Neuronal stem cell (in vitro differentiated cells): ENCODE data around the gene FLYWCH1.
A peak's percentile ranks its signal among the peaks of the same experiment; 100 is the strongest.

Experiments
- DNase-seq: peaks from one replicate; pipeline ENCODE4 v3.0.0-alpha.2; 2013; ENCODE audit warnings: low spot score
- H2AFZ ChIP-seq: one replicate; pipeline ENCODE4 v1.6.1; 2013; ENCODE audit warnings: mild to moderate bottlenecking, low read length, inconsistent platforms
- H2AK5ac ChIP-seq: 2 replicates; pipeline ENCODE4 v1.6.1; 2013; ENCODE audit warnings: low read depth, mild to moderate bottlenecking, inconsistent platforms, low read length, moderate library complexity, mixed read lengths
- H2BK120ac ChIP-seq: 2 replicates; pipeline ENCODE4 v1.6.1; 2013; ENCODE audit warnings: low read depth, mild to moderate bottlenecking, inconsistent platforms, low read length, moderate library complexity, mixed read lengths
- H2BK12ac ChIP-seq: one replicate; pipeline ENCODE4 v1.6.1; 2013; ENCODE audit warnings: low read length, inconsistent platforms
- H2BK15ac ChIP-seq: 2 replicates; pipeline ENCODE4 v1.6.1; 2013; ENCODE audit warnings: mild to moderate bottlenecking, low read length, inconsistent platforms, mixed read lengths
- H2BK5ac ChIP-seq: one replicate; pipeline ENCODE4 v1.6.1; 2013; ENCODE audit warnings: inconsistent platforms, mild to moderate bottlenecking, low read length, moderate library complexity
- H3K14ac ChIP-seq: one replicate; pipeline ENCODE4 v1.6.1; 2013; ENCODE audit warnings: low read length, inconsistent platforms
- H3K18ac ChIP-seq: 2 replicates; pipeline ENCODE4 v1.6.1; 2013; ENCODE audit warnings: low read length, inconsistent platforms
- H3K23ac ChIP-seq: 2 replicates; pipeline ENCODE4 v1.6.1; 2013; ENCODE audit warnings: low read depth, mild to moderate bottlenecking, mixed read lengths, low read length, inconsistent platforms; ENCODE audit not compliant: poor library complexity
- H3K27ac ChIP-seq: replicated peaks from 3 replicates; pipeline ENCODE4 v1.5.1; 2013; ENCODE audit warnings: low read length, inconsistent platforms
- H3K27me3 ChIP-seq, 3 experiments: 2 replicates each; pipeline ENCODE4 v1.6.1; 2013; ENCODE audit warnings: low read length in 3 of 3, mild to moderate bottlenecking in 2 of 3, inconsistent platforms in 1 of 3, low read depth in 1 of 3, mixed read lengths in 1 of 3, moderate library complexity in 1 of 3; ENCODE audit not compliant: control insufficient read depth in 3 of 3, insufficient read depth in 3 of 3
- H3K36me3 ChIP-seq, 2 donors: replicated peaks in 1 of 2; 2 replicates each; pipeline ENCODE4 v1.6.1; 2013; ENCODE audit warnings: low read length in 2 of 2; ENCODE audit not compliant: control insufficient read depth in 2 of 2, insufficient read depth in 2 of 2
- H3K4ac ChIP-seq: 2 replicates; pipeline ENCODE4 v1.6.1; 2013; ENCODE audit warnings: inconsistent platforms, mild to moderate bottlenecking, low read length, moderate library complexity
- H3K4me1 ChIP-seq, 2 donors: 1 replicate in 1 of 2; 2 replicates in 1 of 2; pipeline ENCODE4 v1.6.1; 2013; ENCODE audit warnings: low read length in 2 of 2, low read depth in 1 of 2; ENCODE audit not compliant: control insufficient read depth in 2 of 2, insufficient read depth in 1 of 2
- H3K4me2 ChIP-seq: one replicate; pipeline ENCODE4 v1.6.1; 2013; ENCODE audit warnings: mild to moderate bottlenecking, low read length, inconsistent platforms; ENCODE audit not compliant: insufficient read depth, poor library complexity, severe bottlenecking
- H3K4me3 ChIP-seq, 2 donors: 2 replicates each; pipeline ENCODE4 v1.5.1; 2013; ENCODE audit warnings: low read length in 2 of 2, mild to moderate bottlenecking in 2 of 2, inconsistent platforms in 1 of 2, moderate library complexity in 1 of 2
- H3K79me1 ChIP-seq: one replicate; pipeline ENCODE4 v1.6.1; 2013; ENCODE audit warnings: low read depth, mild to moderate bottlenecking, inconsistent platforms, low read length, moderate library complexity
- H3K9ac ChIP-seq: one replicate; pipeline ENCODE4 v1.6.1; 2013; ENCODE audit warnings: mild to moderate bottlenecking, low read depth, low read length, inconsistent platforms; ENCODE audit not compliant: poor library complexity
- H3K9me3 ChIP-seq, 2 donors: replicated peaks in 1 of 2; 2 replicates each; pipeline versions ENCODE3 to v1.6.1; 2013; ENCODE audit warnings: low read length in 2 of 2, mild to moderate bottlenecking in 2 of 2, inconsistent platforms in 1 of 2, low read depth in 1 of 2, mixed read lengths in 1 of 2, moderate library complexity in 1 of 2; ENCODE audit not compliant: control insufficient read depth in 2 of 2, insufficient read depth in 1 of 2
- H4K8ac ChIP-seq: one replicate; pipeline ENCODE4 v1.6.1; 2013; ENCODE audit warnings: low read depth, mild to moderate bottlenecking, inconsistent platforms, low read length, moderate library complexity
- H4K91ac ChIP-seq: one replicate; pipeline ENCODE4 v1.6.1; 2013; ENCODE audit warnings: low read length, low read depth, mild to moderate bottlenecking, inconsistent platforms; ENCODE audit not compliant: poor library complexity
- WGBS, 2 donors: extraction: QIAGEN DNeasy Blood & Tissue Kit; methylation state at CpG; one replicate each; pipeline ENCODE4 v1.1.7; 2013; ENCODE audit warnings: missing lambda C conversion rate in 2 of 2, mixed read lengths in 1 of 2; ENCODE audit not compliant: insufficient read length in 2 of 2, insufficient replicate concordance in 1 of 2; ENCODE audit errors: extremely low coverage in 2 of 2; 5-methylcytosine and 5-hydroxymethylcytosine counted together

Gene FLYWCH1

DNA sequence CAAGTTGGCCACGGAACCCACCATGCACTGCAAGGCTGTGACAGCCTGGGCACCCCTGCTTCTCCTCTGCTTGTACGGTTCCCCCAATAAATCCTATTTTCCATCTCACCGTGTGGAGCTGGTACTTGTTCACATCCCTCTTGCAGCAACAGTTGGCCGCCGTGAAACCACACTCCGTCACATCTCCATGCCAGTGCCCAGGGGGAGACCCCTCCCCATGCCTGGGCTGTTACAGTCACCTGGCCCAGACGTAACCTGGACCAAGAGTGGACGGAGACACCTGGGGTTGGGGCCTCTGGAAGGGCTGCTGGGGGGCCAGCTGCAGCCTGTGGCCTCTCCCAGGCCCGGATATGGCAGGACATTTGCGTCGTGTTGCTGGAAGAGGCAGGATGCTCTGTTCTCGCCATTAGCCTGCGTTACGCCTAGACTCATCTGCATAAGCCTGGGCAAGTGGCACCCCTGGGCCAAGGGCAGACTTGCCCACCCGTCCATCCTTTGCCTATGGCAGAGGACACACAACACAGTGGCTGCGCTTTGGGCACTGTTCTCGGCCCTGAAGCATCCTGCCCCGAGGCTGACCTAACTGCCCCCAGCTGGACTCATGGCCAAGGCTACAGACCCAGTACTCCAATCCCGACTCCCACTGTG is 38.1 kb downstream of the FLYWCH1 start:
- Histone ChIP-seq H2AFZ (no peak overlapping the region), H3K4me3 (no peak overlapping the region), H2BK5ac (no peak overlapping the region)

DNA sequence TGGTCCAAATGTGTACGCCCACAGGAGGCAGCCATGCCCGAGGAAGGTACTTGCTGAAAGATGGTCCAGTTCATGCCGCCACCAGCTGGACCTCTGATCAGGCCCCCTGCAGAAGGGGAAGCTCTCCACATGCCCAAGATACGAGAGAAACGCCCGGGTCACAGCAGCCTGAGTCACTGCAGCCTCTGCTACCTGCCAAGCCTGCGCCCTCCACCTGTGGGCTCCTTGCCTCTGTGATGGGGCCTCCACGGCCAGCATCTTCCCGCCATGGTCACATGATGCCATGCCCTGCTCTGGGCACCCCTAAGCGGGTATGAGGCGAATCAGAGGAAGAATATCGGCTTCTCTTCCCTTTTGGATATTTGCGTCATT is 38.6 kb downstream of the FLYWCH1 start:
- no CpG with 5 or more reads among the region's 13 CpGs for WGBS, 2 donors
- DNase-seq: no peak
- Histone ChIP-seq H2AFZ (no peak overlapping the region), H3K23ac (peak overlapping the region; percentile 55), H3K27ac (no peak overlapping the region), H4K91ac (no peak overlapping the region), H2BK5ac (no peak overlapping the region), H3K4me1 (peaks cover 0 to 2% of the 10 kb centered on the region in 2 donors), H3K79me1 (no peaks in the 10 kb centered on the region), H2AK5ac (no peak overlapping the region), H3K4ac (no peak overlapping the region), H2BK12ac (no peak overlapping the region), H3K18ac (no peak overlapping the region), H3K9ac (no peak overlapping the region), H2BK15ac (no peak overlapping the region), H3K36me3 (peaks cover 2 to 24% of the 10 kb centered on the region in 2 donors), H4K8ac (no peak overlapping the region), H3K14ac (no peak overlapping the region), H3K4me2 (no peak overlapping the region), H3K27me3 (no peaks in the 10 kb centered on the region), H3K4me3 (no peak overlapping the region), H2BK120ac (no peak overlapping the region), H3K9me3 (peaks cover 2 to 3% of the 10 kb centered on the region in 2 donors)

More for the DNA sequence above, 38.1 kb downstream of the FLYWCH1 start:
- no peaks in the 10 kb centered on the region for H3K4me1 ChIP-seq
- H3K27ac ChIP-seq: no peak overlapping the region
- H4K91ac ChIP-seq: no peak overlapping the region
- H2AK5ac ChIP-seq: no peak overlapping the region
- H3K79me1 ChIP-seq: no peaks in the 10 kb centered on the region
- H3K36me3 ChIP-seq: peaks cover 2 to 24% of the 10 kb centered on the region in 2 donors
- no peak overlapping the region for H2BK120ac ChIP-seq
- peaks cover 2 to 3% of the 10 kb centered on the region in 2 donors for H3K9me3 ChIP-seq
- peak overlapping the region; percentile 44 for H3K9ac ChIP-seq
- no peaks in the 10 kb centered on the region for H3K27me3 ChIP-seq
- peak overlapping the region; percentile 21 for H3K14ac ChIP-seq
- H2BK12ac ChIP-seq: no peak overlapping the region
- no peak overlapping the region for H3K4ac ChIP-seq
- WGBS, 2 donors: no CpG with 5 or more reads among the region's 19 CpGs
- no peak overlapping the region for H4K8ac ChIP-seq
- H3K23ac ChIP-seq: peak overlapping the region; percentile 55
- H3K4me2 ChIP-seq: no peak overlapping the region
- DNase-seq: no peak
- H2BK15ac ChIP-seq: no peak overlapping the region
- H3K18ac ChIP-seq: peak overlapping the region; percentile 31

DNA sequence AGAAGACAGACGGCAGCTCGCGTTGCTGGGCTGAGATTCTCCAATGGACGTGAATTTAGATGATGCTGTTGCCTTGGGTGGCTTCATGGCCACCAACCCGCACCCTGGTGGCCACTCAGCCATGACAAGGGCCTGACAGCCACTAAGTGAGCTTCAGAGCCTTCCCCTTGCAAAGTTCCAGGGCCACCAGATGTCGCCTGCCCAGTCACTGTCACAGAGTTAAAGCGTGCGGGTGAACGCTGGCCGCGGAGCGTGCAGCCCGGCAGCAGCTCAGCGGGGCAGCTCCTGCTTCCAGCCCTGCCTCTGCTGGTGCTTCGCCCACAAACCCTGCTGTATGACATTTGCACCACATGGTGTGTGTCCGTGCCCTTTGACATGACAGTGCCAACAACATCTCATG is 39.0 kb downstream of the FLYWCH1 start:
- Histone ChIP-seq H3K18ac (no peak overlapping the region), H4K8ac (no peak overlapping the region), H3K4me3 (no peak overlapping the region), H3K9me3 (peaks cover 2 to 3% of the 10 kb centered on the region in 2 donors), H3K27ac (no peak overlapping the region), H2AK5ac (no peak overlapping the region), H3K36me3 (peaks cover 2 to 24% of the 10 kb centered on the region in 2 donors), H3K23ac (no peak overlapping the region), H3K4me2 (no peak overlapping the region), H2AFZ (no peak overlapping the region), H3K4me1 (peaks cover 0 to 2% of the 10 kb centered on the region in 2 donors), H3K4ac (no peak overlapping the region), H4K91ac (no peak overlapping the region), H2BK12ac (no peak overlapping the region), H3K27me3 (no peaks in the 10 kb centered on the region), H3K9ac (no peak overlapping the region), H2BK120ac (no peak overlapping the region), H3K14ac (no peak overlapping the region), H3K79me1 (no peaks in the 10 kb centered on the region), H2BK15ac (no peak overlapping the region), H2BK5ac (no peak overlapping the region)
- WGBS, 2 donors: no CpG with 5 or more reads among the region's 16 CpGs
- no peak for DNase-seq

DNA sequence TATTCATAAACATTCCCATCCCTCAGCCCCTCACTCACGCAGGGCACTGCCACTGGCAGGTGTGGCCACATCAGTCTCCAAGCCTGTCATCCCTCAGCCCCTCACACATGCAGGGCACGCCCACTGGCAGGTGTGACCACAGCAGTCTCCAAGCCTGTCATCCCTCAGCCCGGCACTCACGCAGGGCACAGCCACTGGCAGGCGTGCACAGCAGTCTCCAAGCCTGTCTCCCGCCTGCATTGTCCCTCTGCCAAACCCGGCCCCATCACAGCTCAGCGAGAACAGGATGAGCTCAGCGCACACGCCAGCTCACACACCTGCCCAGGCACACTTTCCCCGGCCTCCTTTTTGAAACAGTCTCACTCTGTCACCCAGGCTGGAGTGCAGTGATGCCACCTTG is 40.9 kb downstream of the FLYWCH1 start:
- WGBS, 2 donors: no CpG with 5 or more reads among the region's 11 CpGs
- H3K27me3 ChIP-seq: no peaks in the 10 kb centered on the region
- no peak overlapping the region for H4K8ac ChIP-seq
- peaks cover 0 to 2% of the 10 kb centered on the region in 2 donors for H3K9me3 ChIP-seq
- DNase-seq: no peak
- H3K18ac ChIP-seq: peak overlapping the region; percentile 83
- no peak overlapping the region for H2BK120ac ChIP-seq
- no peak overlapping the region for H2AK5ac ChIP-seq
- H2BK12ac ChIP-seq: no peak overlapping the region
- no peak overlapping the region for H3K4me2 ChIP-seq
- no peak overlapping the region for H2BK5ac ChIP-seq
- H3K23ac ChIP-seq: peak overlapping the region; percentile 83
- H2AFZ ChIP-seq: no peak overlapping the region
- H3K79me1 ChIP-seq: peaks cover 2% of the 10 kb centered on the region
- no peak overlapping the region for H3K4ac ChIP-seq
- H3K9ac ChIP-seq: peak overlapping the region; percentile 78
- H3K27ac ChIP-seq: no peak overlapping the region
- H3K36me3 ChIP-seq: peaks cover 2 to 16% of the 10 kb centered on the region in 2 donors
- H4K91ac ChIP-seq: no peak overlapping the region
- H2BK15ac ChIP-seq: no peak overlapping the region
- H3K14ac ChIP-seq: peak overlapping the region; percentile 89
- H3K4me1 ChIP-seq: peaks cover 0 to 7% of the 10 kb centered on the region in 2 donors
- H3K4me3 ChIP-seq: no peak overlapping the region
